ENCODE results near the gene LGALSL.

Gene LGALSL

DNA sequence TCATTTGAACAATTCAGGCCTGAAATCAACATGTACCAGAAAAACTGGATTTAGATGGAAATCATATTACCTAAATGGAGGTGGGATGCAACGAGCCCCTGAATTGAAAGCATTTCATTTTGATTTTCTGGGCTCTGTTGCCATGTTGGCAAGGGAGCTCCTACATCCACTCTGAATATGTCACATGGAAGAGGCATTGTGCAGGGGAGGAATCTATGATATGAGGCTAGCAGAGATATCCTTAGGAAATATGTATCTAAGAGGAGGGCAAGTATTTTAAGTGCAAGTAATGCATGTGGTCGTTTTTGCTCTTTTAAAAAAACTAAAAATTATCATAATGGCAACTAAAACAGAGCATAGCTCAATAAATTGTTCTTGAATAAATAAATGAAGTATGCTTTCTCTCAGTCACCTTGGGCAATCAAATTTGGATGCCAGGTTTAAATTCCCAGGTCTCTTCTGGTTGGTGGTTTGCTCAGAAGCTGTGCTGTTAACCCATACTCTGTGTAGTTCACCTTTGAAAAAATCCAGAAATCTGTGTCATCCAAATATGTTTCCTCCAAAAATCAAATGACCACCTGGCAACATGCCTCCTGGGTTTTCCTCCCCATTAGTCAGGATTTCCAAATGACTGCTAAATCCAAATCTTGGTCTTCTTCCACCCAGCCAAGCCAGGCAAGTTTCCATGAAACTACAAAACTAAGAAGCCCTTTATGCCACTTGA, 6.5 kb upstream of the LGALSL start:
- TF ChIP-seq, protein P1, sequence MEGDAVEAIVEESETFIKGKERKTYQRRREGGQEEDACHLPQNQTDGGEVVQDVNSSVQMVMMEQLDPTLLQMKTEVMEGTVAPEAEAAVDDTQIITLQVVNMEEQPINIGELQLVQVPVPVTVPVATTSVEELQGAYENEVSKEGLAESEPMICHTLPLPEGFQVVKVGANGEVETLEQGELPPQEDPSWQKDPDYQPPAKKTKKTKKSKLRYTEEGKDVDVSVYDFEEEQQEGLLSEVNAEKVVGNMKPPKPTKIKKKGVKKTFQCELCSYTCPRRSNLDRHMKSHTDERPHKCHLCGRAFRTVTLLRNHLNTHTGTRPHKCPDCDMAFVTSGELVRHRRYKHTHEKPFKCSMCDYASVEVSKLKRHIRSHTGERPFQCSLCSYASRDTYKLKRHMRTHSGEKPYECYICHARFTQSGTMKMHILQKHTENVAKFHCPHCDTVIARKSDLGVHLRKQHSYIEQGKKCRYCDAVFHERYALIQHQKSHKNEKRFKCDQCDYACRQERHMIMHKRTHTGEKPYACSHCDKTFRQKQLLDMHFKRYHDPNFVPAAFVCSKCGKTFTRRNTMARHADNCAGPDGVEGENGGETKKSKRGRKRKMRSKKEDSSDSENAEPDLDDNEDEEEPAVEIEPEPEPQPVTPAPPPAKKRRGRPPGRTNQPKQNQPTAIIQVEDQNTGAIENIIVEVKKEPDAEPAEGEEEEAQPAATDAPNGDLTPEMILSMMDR (IDR thresholded peaks at IDR 0.05) = no peak
- Mint-ChIP-seq H3K9me3 (no peaks in the 10 kb centered on the region), H3K27ac (no peak overlapping the region), H3K4me1 (peaks cover 16% of the 10 kb centered on the region), H3K4me3 (no peak overlapping the region), H3K27me3 (ENCODE audit: low read depth, poor library complexity) (peaks cover 15% of the 10 kb centered on the region), H3K36me3 (ENCODE audit: low read depth) (no peaks in the 10 kb centered on the region)
- no peak for DNase-seq

DNA sequence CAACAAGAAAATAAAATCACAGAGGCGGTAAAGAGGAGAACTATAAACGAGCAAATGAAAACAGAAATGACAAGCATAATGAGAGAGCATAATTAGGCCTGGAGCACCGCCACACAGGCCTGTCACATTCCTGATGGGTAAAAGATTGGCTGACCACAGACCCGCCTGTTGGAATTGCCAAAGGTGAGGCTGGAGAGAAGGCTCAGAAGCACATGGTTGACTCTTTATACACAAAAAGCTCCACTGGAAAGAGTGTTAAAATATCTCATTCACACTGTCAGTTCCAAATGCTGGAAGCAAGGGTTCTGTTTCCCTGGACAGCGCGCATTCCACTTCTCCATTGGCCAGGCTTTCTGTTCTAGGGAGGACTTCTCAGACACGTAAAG, 5.9 kb upstream of the LGALSL start:
- Mint-ChIP-seq H3K4me3 (no peak overlapping the region), H3K4me1 (peaks cover 18% of the 10 kb centered on the region), H3K27me3 (ENCODE audit: low read depth, poor library complexity) (peaks cover 15% of the 10 kb centered on the region), H3K27ac (no peak overlapping the region), H3K36me3 (ENCODE audit: low read depth) (no peaks in the 10 kb centered on the region), H3K9me3 (no peaks in the 10 kb centered on the region)
- no peak for DNase-seq
- TF ChIP-seq, protein P1 (IDR thresholded peaks at IDR 0.05) = no peak

DNA sequence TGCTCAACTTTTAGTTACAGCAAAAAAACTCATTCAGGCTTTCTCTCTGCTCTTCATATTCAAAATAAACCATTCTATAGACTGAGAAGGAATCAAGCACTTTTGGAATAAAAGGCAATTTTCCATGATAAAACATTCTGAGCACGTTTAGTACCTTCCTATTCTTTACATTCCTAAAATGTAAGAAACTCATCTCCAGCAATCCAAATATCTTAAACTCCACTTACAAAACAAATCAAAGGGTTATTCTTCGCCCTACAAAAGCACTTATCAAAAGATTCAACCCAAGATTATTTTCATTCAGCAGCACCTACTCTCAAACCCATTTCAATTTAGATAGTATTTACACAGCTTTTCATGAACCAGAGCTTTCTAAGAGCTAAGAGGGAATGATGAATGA, 2.9 kb upstream of the LGALSL start:
- Mint-ChIP-seq H3K36me3 (ENCODE audit: low read depth) (peaks cover 7% of the 10 kb centered on the region), H3K4me1 (peaks cover 35% of the 10 kb centered on the region), H3K9me3 (no peaks in the 10 kb centered on the region), H3K27me3 (ENCODE audit: low read depth, poor library complexity) (peaks cover 15% of the 10 kb centered on the region), H3K4me3 (no peak overlapping the region), H3K27ac (no peak overlapping the region)
- TF ChIP-seq, protein P1 (IDR thresholded peaks at IDR 0.05) = no peak
- DNase-seq = no peak

DNA sequence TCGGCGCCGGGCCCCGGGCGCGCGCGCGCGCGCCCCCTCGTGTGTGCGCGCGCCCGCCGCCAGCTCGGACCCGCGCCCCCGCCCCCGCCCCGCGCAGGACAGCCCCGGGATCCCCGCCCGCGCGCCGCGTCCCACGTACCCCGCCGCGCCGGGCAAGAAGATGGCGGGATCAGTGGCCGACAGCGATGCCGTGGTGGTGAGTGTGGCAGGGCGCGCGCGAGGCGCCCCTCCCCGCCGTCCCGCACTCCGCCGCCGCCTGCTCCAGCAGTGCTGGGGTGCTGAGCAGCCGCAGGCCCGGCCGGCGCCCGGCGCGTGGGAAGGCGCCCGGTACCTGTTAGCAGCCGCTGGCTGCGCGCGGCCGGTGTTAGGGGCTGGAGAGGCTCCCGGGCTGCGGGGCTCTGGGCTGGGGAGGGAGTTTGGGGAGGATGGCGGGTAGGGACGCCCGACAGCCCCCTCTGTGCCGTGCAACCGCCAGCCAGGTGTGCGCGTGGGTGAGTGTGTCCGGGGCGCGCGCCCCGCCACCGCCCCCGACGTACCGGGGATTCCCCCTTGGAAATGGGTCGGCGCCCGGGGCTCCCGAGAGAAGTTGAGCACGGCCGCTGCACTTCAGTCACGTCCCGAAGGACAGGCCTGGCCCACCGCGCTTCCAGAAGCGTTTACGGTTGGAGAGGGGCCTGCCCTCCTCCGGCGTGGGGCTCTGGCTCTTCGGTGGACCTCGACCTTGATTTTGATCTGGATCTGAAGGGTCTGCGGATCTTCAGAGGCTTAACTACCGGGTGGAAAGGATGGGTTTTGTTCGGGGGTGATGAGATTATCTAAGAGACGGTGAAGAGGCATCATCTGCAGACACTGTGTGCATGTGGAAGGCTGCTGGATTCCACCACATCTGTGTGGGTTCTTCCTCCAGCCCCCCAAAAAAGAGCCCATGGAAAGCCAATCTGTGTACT, 697 bp downstream of the LGALSL start:
- H3K36me3 Mint-ChIP-seq (ENCODE audit: low read depth) = peaks cover 37% of the 10 kb centered on the region
- peak; percentile 75 for DNase-seq
- H3K9me3 Mint-ChIP-seq = no peaks in the 10 kb centered on the region
- H3K27ac Mint-ChIP-seq = peak overlapping the region; percentile 90
- peaks cover 53% of the 10 kb centered on the region for H3K4me1 Mint-ChIP-seq
- peaks cover 4% of the 10 kb centered on the region for H3K27me3 Mint-ChIP-seq (ENCODE audit: low read depth, poor library complexity)
- TF ChIP-seq, protein P1 (IDR thresholded peaks at IDR 0.05) = no peak
- peak overlapping the region; percentile 96 for H3K4me3 Mint-ChIP-seq

DNA sequence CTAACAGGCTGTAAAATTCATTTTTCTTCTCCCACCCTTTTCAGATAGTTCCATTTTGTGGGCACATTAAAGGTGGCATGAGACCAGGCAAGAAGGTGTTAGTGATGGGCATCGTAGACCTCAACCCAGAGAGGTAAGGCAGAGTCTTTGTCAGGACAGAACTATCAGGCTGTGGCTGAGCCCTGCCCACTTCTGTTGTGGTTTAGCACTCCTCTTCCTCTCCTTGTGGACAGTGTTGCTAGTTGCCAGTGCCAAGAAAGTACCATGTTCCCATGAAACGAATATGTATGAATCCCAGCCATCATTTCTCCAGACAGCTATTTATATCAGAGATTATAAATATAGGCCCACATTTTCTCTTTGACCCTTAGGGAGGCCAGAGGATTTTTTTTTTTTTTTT, 1.6 kb downstream of the LGALSL start:
- Mint-ChIP-seq H3K4me1 (peaks cover 53% of the 10 kb centered on the region), H3K27me3 (ENCODE audit: low read depth, poor library complexity) (peaks cover 4% of the 10 kb centered on the region), H3K4me3 (peak overlapping the region; percentile 96), H3K36me3 (ENCODE audit: low read depth) (peaks cover 39% of the 10 kb centered on the region), H3K9me3 (no peaks in the 10 kb centered on the region), H3K27ac (peak overlapping the region; percentile 48)
- DNase-seq = no peak
- TF ChIP-seq, protein P1 (IDR thresholded peaks at IDR 0.05) = no peak
